Pancreas (tissue), 10 donors: Measurements from ENCODE around the gene CAND2. TPM values are rescaled to one million over a fixed set of nuclear protein-coding genes. Genes with fewer than 3 reads are reported as not detected.

ENCODE experiments used
- ATAC-seq, 4 donors: fragments of 200-7000 bp; cut with Tn5 transposase; one replicate each; pipeline versions ENCODE4 v1.8.0 to v1.9.1; 2020; ENCODE audit warnings: mild to moderate bottlenecking in 4 of 4, moderate library complexity in 4 of 4
- DNase-seq, 6 donors: peaks; one replicate each; pipeline ENCODE4 v3.0.0-alpha.2; 2020
- FAIRE-seq: peaks from 2 replicates; lab custom pipeline; 2012; peaks lifted over from hg19 to GRCh38; lab: Jason Lieb, UNC
- H3K27ac ChIP-seq, 4 donors: fragments of 200-600 bp; sonication (generic); 1 replicate in 3 of 4; 2 replicates in 1 of 4; pipeline versions ENCODE4 v1.5.0 to v1.8.0; 2020
- H3K27me3 ChIP-seq, 4 donors: fragments of 200-600 bp; one replicate each; pipeline ENCODE4 v1.8.0; 2021
- H3K36me3 ChIP-seq, 3 donors: fragments of 200-600 bp; sonication (generic) in 1 of 3; one replicate each; pipeline versions ENCODE4 v1.5.0 to v1.8.0; 2020 to 2021
- H3K4me1 ChIP-seq, 3 donors: fragments of 200-600 bp; one replicate each; pipeline ENCODE4 v1.8.0; 2021
- H3K4me3 ChIP-seq, 4 donors: fragments of 200-600 bp; sonication (generic) in 2 of 4; one replicate each; pipeline versions ENCODE4 v1.5.0 to v1.8.0; 2020 to 2021
- H3K9me3 ChIP-seq, 4 donors: fragments of 200-600 bp; one replicate each; pipeline ENCODE4 v1.8.0; 2021
- WGBS, 2 donors: extraction: QIAGEN DNeasy Blood & Tissue Kit; methylation state at CpG; one replicate each; pipeline ENCODE4 v1.1.7; 2013; 5-methylcytosine and 5-hydroxymethylcytosine counted together
- intact Hi-C, 3 donors: fragments of 100-400 bp; cut with DNase I; formaldehyde crosslinking; loops; one replicate each; pipeline versions ENCODE4 v1.11.1 to v1.14.2; 2022
- polyA plus RNA-seq, 2 donors: library from polyadenylated mRNA; stranded (reverse); fragments of 200-250 nt; gene quantifications; one replicate each; pipeline ENCODE4 v1.2.3, GENCODE V29; 2013
- total RNA-seq, 6 donors: library from RNA; stranded (reverse); fragmentation: NEBNext Ultra II Directional in 4 of 6; extraction: Animal tissue kit (Norgen Biotek cat#: 25700) in 4 of 6; gene quantifications; one replicate each; pipeline versions ENCODE4 v1.2.1 to v1.2.4, GENCODE V29; 2021 to 2023
- TF ChIP-seq, protein P1 (sequence below), 4 donors: fragments of 200-600 bp; sonication (generic) in 3 of 4; IDR thresholded peaks; one replicate each; pipeline versions ENCODE4 v1.5.0 to v1.8.0; 2021; ENCODE audit warnings: antibody characterized with exemption in 4 of 4
- donor health status: healthy with polysubstance abuse.
- donor health status: DM: no; HTN: no; CAD: no; lungs with moderate emphysema.
- donor health status: DM: no; HTN: no; CAD: no.
- donor health status: control.
- donor health status: control.
- donor health status: Bipolar disorder and iron deficiency.
- donor health status: DM: yes; HTN: yes; CAD: no.
- donor health status: DM: no; HTN: no; CAD: no.
- donor health status: DM: no; HTN: no; CAD: no.
- donor health status: DM: yes; HTN: yes; CAD: no.

Gene CAND2
- total and polyA plus RNA-seq, 8 donors: 1.6 to 6.2 (median 3.3) TPM

DNA sequence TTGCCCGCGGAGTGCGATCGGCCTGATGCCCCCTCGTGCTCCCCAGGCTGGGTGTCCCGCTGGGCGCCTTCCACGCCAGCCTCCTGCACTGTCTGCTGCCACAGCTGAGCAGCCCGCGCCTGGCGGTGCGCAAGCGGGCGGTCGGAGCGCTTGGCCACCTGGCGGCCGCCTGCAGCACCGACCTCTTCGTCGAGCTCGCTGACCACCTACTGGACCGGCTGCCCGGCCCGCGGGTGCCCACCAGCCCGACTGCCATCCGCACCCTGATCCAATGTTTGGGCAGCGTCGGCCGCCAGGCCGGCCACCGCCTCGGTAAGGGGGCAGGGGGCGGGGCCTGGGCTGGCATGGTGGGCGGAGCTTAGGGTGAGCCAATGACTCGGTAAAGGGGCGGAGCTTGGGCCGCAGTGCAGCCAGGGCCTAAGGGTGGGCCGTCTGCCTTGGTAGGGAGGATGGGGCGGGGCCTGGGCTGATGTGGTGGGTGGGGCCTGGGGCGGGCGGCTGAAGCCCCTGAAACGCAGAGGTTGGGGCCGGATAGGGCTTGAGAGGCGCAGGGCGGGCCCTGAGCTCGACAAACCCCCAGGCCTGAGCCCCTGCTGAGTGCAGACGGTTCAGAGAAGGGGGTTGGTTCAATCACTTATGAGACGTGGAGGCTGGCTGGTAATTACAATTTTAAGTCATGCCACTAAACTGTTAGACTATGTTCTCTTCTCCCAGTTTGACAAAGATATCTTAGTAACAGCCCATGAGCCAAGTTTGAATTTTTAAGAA lies 13.7 kb downstream of the CAND2 start:
- intact Hi-C loops: no loop called here
- ATAC-seq (peak; percentile 98 to 100 (median 99)), DNase-seq (peak; percentile 92 to 99 (median 98)), FAIRE-seq (no peak)
- H3K27me3 ChIP-seq: no peaks in the 10 kb centered on the region
- no peaks in the 10 kb centered on the region for H3K9me3 ChIP-seq
- no peaks in the 10 kb centered on the region for H3K36me3 ChIP-seq
- peak overlapping the region; percentile 23 to 65 (median 27) for H3K27ac ChIP-seq
- H3K4me3 ChIP-seq: peak overlapping the region; percentile 34 to 53 (median 46)
- TF ChIP-seq, protein P1, sequence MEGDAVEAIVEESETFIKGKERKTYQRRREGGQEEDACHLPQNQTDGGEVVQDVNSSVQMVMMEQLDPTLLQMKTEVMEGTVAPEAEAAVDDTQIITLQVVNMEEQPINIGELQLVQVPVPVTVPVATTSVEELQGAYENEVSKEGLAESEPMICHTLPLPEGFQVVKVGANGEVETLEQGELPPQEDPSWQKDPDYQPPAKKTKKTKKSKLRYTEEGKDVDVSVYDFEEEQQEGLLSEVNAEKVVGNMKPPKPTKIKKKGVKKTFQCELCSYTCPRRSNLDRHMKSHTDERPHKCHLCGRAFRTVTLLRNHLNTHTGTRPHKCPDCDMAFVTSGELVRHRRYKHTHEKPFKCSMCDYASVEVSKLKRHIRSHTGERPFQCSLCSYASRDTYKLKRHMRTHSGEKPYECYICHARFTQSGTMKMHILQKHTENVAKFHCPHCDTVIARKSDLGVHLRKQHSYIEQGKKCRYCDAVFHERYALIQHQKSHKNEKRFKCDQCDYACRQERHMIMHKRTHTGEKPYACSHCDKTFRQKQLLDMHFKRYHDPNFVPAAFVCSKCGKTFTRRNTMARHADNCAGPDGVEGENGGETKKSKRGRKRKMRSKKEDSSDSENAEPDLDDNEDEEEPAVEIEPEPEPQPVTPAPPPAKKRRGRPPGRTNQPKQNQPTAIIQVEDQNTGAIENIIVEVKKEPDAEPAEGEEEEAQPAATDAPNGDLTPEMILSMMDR (IDR thresholded peaks at IDR 0.05): peak; percentile 48 to 87 (median 61)
- 1 to 2% methylated on average over 46 to 50 of the region's 50 CpGs for WGBS, 2 donors
- H3K4me1 ChIP-seq: no peaks in the 10 kb centered on the region

DNA sequence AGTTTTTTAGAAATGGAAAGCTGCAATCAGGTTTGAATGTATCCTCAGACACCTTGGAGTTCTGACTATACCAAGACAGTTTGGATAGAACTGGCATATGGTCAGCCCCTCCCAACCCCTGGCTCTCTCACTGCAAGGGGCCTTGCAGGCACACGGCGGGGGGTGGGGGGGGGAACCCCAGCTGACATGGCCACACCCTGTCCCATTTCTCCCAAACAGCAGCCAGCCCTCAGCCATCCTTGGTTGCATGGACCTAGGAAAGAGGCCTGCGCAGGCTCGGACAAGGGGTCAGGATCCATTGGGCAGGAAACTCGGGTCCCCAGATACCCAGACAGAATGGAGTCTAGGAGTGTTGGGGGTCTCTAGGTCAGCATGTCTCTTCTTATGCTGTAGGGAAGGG lies 14.5 kb downstream of the CAND2 start:
- WGBS, 2 donors: 65 to 66% methylated on average over 5 of the region's 5 CpGs
- no peak for FAIRE-seq
- peak overlapping the region in 1 of 4 donors; percentile 0 for H3K27ac ChIP-seq

DNA sequence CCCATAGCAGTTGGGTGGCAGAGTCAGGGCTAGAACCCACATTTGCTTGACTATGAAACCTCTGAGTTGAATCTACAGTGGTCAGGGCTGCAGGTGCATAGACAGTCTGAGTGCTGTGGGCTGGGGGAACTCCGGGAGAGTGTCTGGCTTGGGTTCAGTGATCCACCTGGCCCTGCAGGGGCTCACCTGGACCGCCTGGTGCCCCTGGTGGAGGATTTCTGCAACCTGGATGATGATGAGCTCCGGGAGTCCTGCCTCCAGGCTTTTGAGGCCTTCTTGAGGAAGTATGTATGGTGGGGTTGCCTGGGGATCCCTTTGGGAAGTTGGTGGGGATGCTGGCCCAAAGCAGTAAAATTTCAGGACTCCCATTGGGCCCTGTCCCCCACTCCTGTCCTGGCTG lies 16.3 kb downstream of the CAND2 start:
- H3K4me1 ChIP-seq: no peaks in the 10 kb centered on the region
- H3K27me3 ChIP-seq: no peaks in the 10 kb centered on the region
- TF ChIP-seq, protein P1 (IDR thresholded peaks at IDR 0.05): no peak
- H3K4me3 ChIP-seq: no peak overlapping the region
- intact Hi-C loops: no loop called here
- no peaks in the 10 kb centered on the region for H3K36me3 ChIP-seq
- FAIRE-seq (no peak), DNase-seq (no peak), ATAC-seq (no peak)
- 86 to 94% methylated on average over 3 of the region's 3 CpGs for WGBS, 2 donors
- H3K27ac ChIP-seq: no peak overlapping the region
- no peaks in the 10 kb centered on the region for H3K9me3 ChIP-seq

More for the DNA sequence above, 14.5 kb downstream of the CAND2 start:
- intact Hi-C loops: no loop called here
- no peaks in the 10 kb centered on the region for H3K27me3 ChIP-seq
- DNase-seq: no peak
- no peak for ATAC-seq
- H3K9me3 ChIP-seq: no peaks in the 10 kb centered on the region
- H3K36me3 ChIP-seq: no peaks in the 10 kb centered on the region
- no peak overlapping the region for H3K4me3 ChIP-seq
- no peaks in the 10 kb centered on the region for H3K4me1 ChIP-seq
- TF ChIP-seq, protein P1 (IDR thresholded peaks at IDR 0.05): no peak

DNA sequence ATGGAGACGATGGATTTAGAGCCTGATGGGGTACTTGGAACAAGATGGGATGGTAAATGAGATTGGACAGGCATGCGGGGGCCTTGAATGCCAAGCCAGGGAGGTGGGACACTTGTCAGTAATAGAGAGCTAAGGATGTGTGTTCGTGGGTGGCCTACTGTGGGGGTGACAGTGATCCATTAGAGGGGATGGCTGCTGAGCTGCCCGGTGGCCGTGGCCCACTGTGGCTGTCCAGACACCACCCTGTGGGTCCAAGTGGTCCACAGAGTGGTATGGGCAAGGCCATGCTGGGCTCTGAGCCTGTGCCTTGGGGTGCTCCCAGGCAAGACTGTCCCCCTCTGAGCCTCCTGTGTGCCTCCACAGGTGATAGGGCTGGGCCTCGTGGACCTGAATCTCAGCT lies 17.5 kb downstream of the CAND2 start:
- no peaks in the 10 kb centered on the region for H3K9me3 ChIP-seq
- FAIRE-seq (no peak), ATAC-seq (no peak), DNase-seq (no peak)
- 80 to 93% methylated on average over 6 of the region's 6 CpGs for WGBS, 2 donors
- no peak overlapping the region for H3K4me3 ChIP-seq
- H3K27me3 ChIP-seq: no peaks in the 10 kb centered on the region
- intact Hi-C loops: no loop called here
- TF ChIP-seq, protein P1 (IDR thresholded peaks at IDR 0.05): no peak
- no peak overlapping the region for H3K27ac ChIP-seq
- no peaks in the 10 kb centered on the region for H3K36me3 ChIP-seq
- H3K4me1 ChIP-seq: no peaks in the 10 kb centered on the region

DNA sequence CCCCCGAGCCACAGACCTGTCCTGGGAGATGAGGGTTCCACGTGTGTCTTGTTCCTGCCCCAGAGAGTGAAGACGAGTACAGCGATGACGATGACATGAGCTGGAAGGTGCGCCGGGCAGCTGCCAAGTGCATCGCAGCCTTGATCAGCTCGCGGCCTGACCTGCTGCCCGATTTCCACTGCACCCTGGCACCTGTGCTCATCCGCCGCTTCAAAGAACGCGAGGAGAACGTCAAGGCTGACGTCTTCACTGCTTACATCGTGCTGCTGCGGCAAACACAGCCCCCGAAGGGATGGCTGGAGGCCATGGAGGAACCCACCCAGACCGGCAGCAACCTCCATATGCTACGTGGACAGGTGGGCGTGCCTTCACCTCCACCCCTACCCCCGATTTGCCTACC lies 18.6 kb downstream of the CAND2 start:
- Histone ChIP-seq H3K9me3 (no peaks in the 10 kb centered on the region), H3K27ac (no peak overlapping the region), H3K4me3 (no peak overlapping the region), H3K4me1 (no peaks in the 10 kb centered on the region), H3K27me3 (no peaks in the 10 kb centered on the region), H3K36me3 (no peaks in the 10 kb centered on the region)
- DNase-seq (no peak), FAIRE-seq (no peak), ATAC-seq (no peak)
- intact Hi-C loops: no loop called here
- TF ChIP-seq, protein P1 (IDR thresholded peaks at IDR 0.05): no peak
- 82 to 87% methylated on average over 24 of the region's 24 CpGs for WGBS, 2 donors
